Endometrial microvascular endothelial cells (primary cell): ENCODE data around the gene SFMBT1. TPM values are rescaled to one million over a fixed set of nuclear protein-coding genes. Genes with fewer than 3 reads are reported as not detected.

Source experiments
- in situ Hi-C: cut with HindIII; loops from 2 replicates; pipeline ENCODE4 v1.10.0; 2017; ENCODE audit warnings: low sequenced_read_pairs, low pct_unique_long_range_greater_than_20kb; ENCODE audit errors: inconsistent ontology term
- total RNA-seq: library from RNA; depleted of rRNA; stranded (reverse); fragments of >200 nt; gene quantifications from one replicate; pipeline ENCODE4 v1.2.3, GENCODE V29; 2015; ENCODE audit errors: inconsistent ontology term

SFMBT1 gene
- total RNA-seq, 1 donor from 2014 or later: 4.9 TPM

GRCh38 chr3:53011324-53011723 lies 34.5 kb downstream of the SFMBT1 start:
- in situ Hi-C loops: no loop called here

GRCh38 chr3:53009826-53010539 lies 35.9 kb downstream of the SFMBT1 start:
- in situ Hi-C loops: no loop called here

GRCh38 chr3:53008932-53009331 lies 36.9 kb downstream of the SFMBT1 start:
- in situ Hi-C loops: no loop called here

GRCh38 chr3:53005854-53006513 lies 39.9 kb downstream of the SFMBT1 start:
- in situ Hi-C loops: no loop called here

GRCh38 chr3:53005338-53005737 lies 40.5 kb downstream of the SFMBT1 start:
- in situ Hi-C loops: no loop called here

- in situ Hi-C loops: no loop called here
Observed at GRCh38 chr3:53003320-53003719, 42.6 kb downstream of the SFMBT1 start.

- in situ Hi-C loops: no loop called here
Observed at GRCh38 chr3:52998771-52999513, 46.9 kb downstream of the SFMBT1 start.

GRCh38 chr3:52990637-52991036 lies 55.2 kb downstream of the SFMBT1 start:
- in situ Hi-C loops: no loop called here

- in situ Hi-C loops: no loop called here
Observed at GRCh38 chr3:52986938-52987337, 58.9 kb downstream of the SFMBT1 start.

GRCh38 chr3:52986049-52986448 lies 59.8 kb downstream of the SFMBT1 start:
- in situ Hi-C loops: no loop called here

- in situ Hi-C loops: no loop called here
Observed at GRCh38 chr3:52983828-52984227, 62.0 kb downstream of the SFMBT1 start.

- in situ Hi-C loops: no loop called here
Observed at GRCh38 chr3:52983336-52983807, 62.5 kb downstream of the SFMBT1 start.

GRCh38 chr3:52982839-52983238 lies 63.0 kb downstream of the SFMBT1 start:
- in situ Hi-C loops: no loop called here

- in situ Hi-C loops: no loop called here
Observed at GRCh38 chr3:52979190-52979983, 66.5 kb downstream of the SFMBT1 start.

GRCh38 chr3:52978109-52978754 lies 67.6 kb downstream of the SFMBT1 start:
- in situ Hi-C loops: no loop called here

GRCh38 chr3:52973806-52974205 lies 72.1 kb downstream of the SFMBT1 start:
- in situ Hi-C loops: no loop called here

- in situ Hi-C loops: no loop called here
Observed at GRCh38 chr3:52971895-52972294, 74.0 kb downstream of the SFMBT1 start.

- in situ Hi-C loops: no loop called here
Observed at GRCh38 chr3:52967398-52967797, 78.5 kb downstream of the SFMBT1 start.

- in situ Hi-C loops: no loop called here
Observed at GRCh38 chr3:52962160-52962559, 83.7 kb downstream of the SFMBT1 start.
